ENCODE data around the gene ARMH2. TPM values are rescaled to one million over a fixed set of nuclear protein-coding genes. Genes with fewer than 3 reads are reported as not detected.

ARMH2 gene
- not detected in 5 replicates for total RNA-seq (2022; extraction: Qiagen RNA extraction)

DNA sequence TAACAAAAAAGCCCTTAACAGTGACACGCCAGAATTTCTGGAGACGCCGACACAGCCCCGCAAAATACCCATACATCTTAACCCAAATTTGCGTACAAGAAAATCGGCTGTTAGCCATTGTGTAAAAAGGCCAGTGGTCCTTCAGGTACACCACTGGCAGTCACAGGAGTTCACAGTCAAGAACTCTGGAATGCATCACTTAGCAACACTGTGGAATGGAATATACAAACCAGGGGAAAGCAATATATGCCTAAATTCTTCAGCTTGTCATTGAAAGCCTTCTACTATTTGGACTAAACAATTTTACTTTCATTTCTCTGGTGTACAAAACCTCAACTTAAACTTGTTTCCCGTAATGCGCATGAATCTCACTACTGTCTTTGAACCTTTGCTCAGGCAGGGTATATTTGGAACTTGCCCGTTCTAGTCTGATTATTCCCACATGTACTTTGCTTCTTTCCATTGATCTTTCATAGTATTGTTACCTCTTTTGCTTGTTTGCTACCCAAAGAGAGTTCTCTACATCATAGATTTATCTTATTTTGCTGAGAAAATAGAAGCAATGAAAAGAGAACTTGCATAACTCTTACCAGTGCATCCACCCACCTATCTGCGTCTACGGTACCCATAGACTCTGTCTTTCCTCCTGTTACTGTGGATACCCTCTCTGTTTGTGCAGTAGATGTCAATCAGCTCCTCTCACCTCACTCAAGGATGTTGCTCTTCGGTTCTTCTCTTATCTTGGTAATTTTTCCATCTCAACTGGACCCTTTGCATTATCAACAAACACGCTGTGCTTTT lies at the start of gene ARMH2:
ARMH2 (minus strand) TSS at position 178 of the 801 bp plus-strand sequence; CDS start at position 118, 60 bp downstream.

GRCh38 chr6:24774696-24775519 lies 23.8 kb downstream of the ARMH2 start, which contains the start of gene GMNN:
Gene GMNN, plus strand, starts transcription at chr6:24774937. Its CDS starts 2,310 bp downstream, at chr6:24777247.

Other genes with a start within 250 kb of the ARMH2 start
- 1.8 to 2.0 TPM (median 2.0 TPM) in 5 replicates for gene KIAA0319, start 152.7 kb downstream of the ARMH2 start, total RNA-seq (2022; extraction: Qiagen RNA extraction)
- gene TDP2, start 132.0 kb downstream of the ARMH2 start, total RNA-seq (2022; extraction: Qiagen RNA extraction), result 26.0 to 31.1 TPM (median 27.1 TPM) in 5 replicates
- 11.4 to 26.5 TPM (median 26.0 TPM) in 5 replicates for gene ACOT13, start 131.8 kb downstream of the ARMH2 start, total RNA-seq (2022; extraction: Qiagen RNA extraction)
- 46.9 to 63.4 TPM (median 49.4 TPM) in 5 replicates for gene C6orf62, start 79.8 kb downstream of the ARMH2 start, total RNA-seq (2022; extraction: Qiagen RNA extraction)
- gene GMNN, start 24.0 kb downstream of the ARMH2 start, total RNA-seq (2022; extraction: Qiagen RNA extraction), result 56.8 to 65.6 TPM (median 58.7 TPM) in 5 replicates
- gene RIPOR2, start 137.0 kb upstream of the ARMH2 start, total RNA-seq (2022; extraction: Qiagen RNA extraction), result 0.58 to 0.81 TPM (median 0.78 TPM) in 5 replicates